ENCODE results near the gene CTNNA1. TPM values are rescaled to one million over a fixed set of nuclear protein-coding genes. Genes with fewer than 3 reads are reported as not detected.
"Not testable (repeated sequence)": the region's sequence is repeated elsewhere in the genome, so short reads cannot be mapped to it uniquely, and the experiment has no call there.

The CTNNA1 gene
- total and polyA plus RNA-seq, 9 of the 15 experiments (the other 6 are each of a cell fraction or from before 2014, with no cell fraction given), result 29.6 to 117 (median 89.1) TPM

- H3K27ac ChIP-seq (ENCODE audit: extremely low read depth, low read depth, low read length); H3K79me2 ChIP-seq (ENCODE audit: control insufficient read depth, insufficient read depth, low read length); H3K9me3 ChIP-seq (replicated peaks; ENCODE audit: control insufficient read depth, insufficient read depth, low read depth, low read length); ATAC-seq; H3K4me3 ChIP-seq; H3K9me1 ChIP-seq (ENCODE audit: control insufficient read depth, insufficient read depth, low read length); CTCF ChIA-PET (ENCODE audit: low intra/inter-chr PET ratio); H2AFZ ChIP-seq (ENCODE audit: low read depth, low read length); H3K27me3 ChIP-seq (ENCODE audit: control insufficient read depth in 2 of 2, insufficient read depth in 2 of 2, low read length in 2 of 2); H3K4me2 ChIP-seq (ENCODE audit: insufficient read depth, low read length); DNase-seq (ENCODE audit: extremely low read depth in 1 of 4, low spot score in 3 of 4); H3K4me1 ChIP-seq (replicated peaks in 1 of 2; ENCODE audit: control insufficient read depth in 2 of 2, insufficient read depth in 2 of 2, low read length in 2 of 2); H3K36me3 ChIP-seq (ENCODE audit: control insufficient read depth, insufficient read depth, low read length); BruUV-seq (replicated peaks); H3K9ac ChIP-seq (ENCODE audit: insufficient read depth in 1 of 2, low read depth in 2 of 2, low read length in 2 of 2); intact Hi-C loops (cut with micrococcal nuclease); FAIRE-seq; H4K20me1 ChIP-seq (replicated peaks; ENCODE audit: control insufficient read depth, insufficient read depth, low read length); in situ Hi-C loops (cut with MboI): not testable (repeated sequence)
- POLR2A ChIA-PET, result interaction anchor here (1.0 to 1.4 kb wide), 3 partner anchors 14 to 18 kb away, joined by 3 to 5 read pairs (median 3); no protein-coding TSS in a partner anchor
- WGBS (ENCODE audit: insufficient coverage, low coverage, missing lambda C conversion rate), result 3% methylated on average over 6 of the region's 8 CpGs
- TF ChIP-seq MAFG (tag; conservative IDR thresholded peaks at IDR 0.05), result 0 out of 2 replicates have a peak, but pooled peaks have one; percentile 14
- peak; percentile 23; the same call in 1 of the 2 replicates for TF ChIP-seq C11orf30 (IDR thresholded peaks at IDR 0.05; ENCODE audit: low read depth)
Measured at GRCh38 chr5:138715931-138716432, 37.2 kb upstream of the CTNNA1 start.

DNA sequence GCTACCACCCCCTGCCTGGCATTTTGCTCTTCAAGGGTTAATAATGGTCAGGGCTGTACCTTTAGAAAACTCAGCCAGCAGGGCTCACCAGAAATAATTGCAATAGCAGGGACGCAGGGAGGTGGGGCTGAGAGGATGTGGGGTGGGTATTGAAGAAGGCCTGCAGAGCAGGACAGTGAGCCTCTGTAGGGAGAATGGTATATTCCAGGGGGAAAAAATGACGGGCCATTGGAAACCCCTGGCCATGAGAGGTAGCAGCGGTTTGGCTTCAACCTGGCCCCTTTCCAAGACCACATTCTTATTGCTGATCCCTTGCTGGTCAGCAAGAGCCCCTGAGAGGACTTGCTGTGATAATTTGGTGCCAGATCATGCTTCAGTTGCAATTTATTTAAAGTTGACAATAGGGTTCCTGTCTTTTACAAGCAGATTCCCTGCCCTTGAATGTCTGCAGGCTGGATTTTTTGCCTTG is 36.7 kb upstream of the CTNNA1 start:
- 3% methylated on average over 3 of the region's 3 CpGs for WGBS (ENCODE audit: insufficient coverage, low coverage, missing lambda C conversion rate)
- Histone ChIP-seq H3K4me3 (no peak overlapping the region), H3K9me3 (replicated peaks; ENCODE audit: control insufficient read depth, insufficient read depth, low read depth, low read length) (no peaks in the 10 kb centered on the region), H3K4me2 (ENCODE audit: insufficient read depth, low read length) (no peak overlapping the region), H3K9ac (ENCODE audit: insufficient read depth in 1 of 2, low read depth in 2 of 2, low read length in 2 of 2) (no peak overlapping the region), H3K79me2 (ENCODE audit: control insufficient read depth, insufficient read depth, low read length) (no peaks in the 10 kb centered on the region), H2AFZ (ENCODE audit: low read depth, low read length) (no peak overlapping the region), H3K27me3 (ENCODE audit: control insufficient read depth in 2 of 2, insufficient read depth in 2 of 2, low read length in 2 of 2) (no peaks in the 10 kb centered on the region), H4K20me1 (replicated peaks; ENCODE audit: control insufficient read depth, insufficient read depth, low read length) (no peaks in the 10 kb centered on the region), H3K4me1 (replicated peaks in 1 of 2; ENCODE audit: control insufficient read depth in 2 of 2, insufficient read depth in 2 of 2, low read length in 2 of 2) (no peaks in the 10 kb centered on the region; a peak in 2 of 5 replicates), H3K9me1 (ENCODE audit: control insufficient read depth, insufficient read depth, low read length) (no peaks in the 10 kb centered on the region), H3K27ac (ENCODE audit: extremely low read depth, low read depth, low read length) (no peak overlapping the region), H3K36me3 (ENCODE audit: control insufficient read depth, insufficient read depth, low read length) (no peaks in the 10 kb centered on the region)
- no TSS peak for BruUV-seq (replicated peaks)
- ChIA-PET CTCF (ENCODE audit: low intra/inter-chr PET ratio) (no interaction called here), POLR2A (interaction anchor here (1.4 kb wide), 1 partner anchor 15 kb away, joined by 5 read pairs; no protein-coding TSS in a partner anchor)
- peak; percentile 23; the same call in 1 of the 2 replicates for TF ChIP-seq NFIC (IDR thresholded peaks at IDR 0.05)
- TF ChIP-seq ATF7 (IDR thresholded peaks at IDR 0.05), result peak; percentile 36; the same call in 1 of the 2 replicates
- TF ChIP-seq SUPT5H (IDR thresholded peaks at IDR 0.05), result no peak
- TF ChIP-seq PRDM10 (IDR thresholded peaks at IDR 0.05; ENCODE audit: partially characterized antibody), result peak; percentile 86
- FAIRE-seq (no peak), DNase-seq (ENCODE audit: extremely low read depth in 1 of 4, low spot score in 3 of 4) (no peak), ATAC-seq (peak; percentile 60)
- in situ Hi-C loops (cut with MboI), result no loop called here
- intact Hi-C loops (cut with micrococcal nuclease), result no loop called here

All from K562 (cell line).